Hepatocyte (in vitro differentiated cells): Measurements from ENCODE around the gene IL17F. TPM values are rescaled to one million over a fixed set of nuclear protein-coding genes. Genes with fewer than 3 reads are reported as not detected.

Experiments used
- DNase-seq: peaks from one replicate; pipeline ENCODE4 v3.0.0-alpha.2; 2016; ENCODE audit warnings: low spot score
- H2AFZ ChIP-seq: fragments of 200-600 bp; sonication (generic); 2 replicates; pipeline ENCODE4 v1.6.0; 2016; ENCODE audit warnings: antibody characterized with exemption, mild to moderate bottlenecking
- H3K27ac ChIP-seq: fragments of 200-600 bp; sonication (generic); 2 replicates; pipeline ENCODE4 v1.5.1; 2016; ENCODE audit warnings: mild to moderate bottlenecking
- H3K27me3 ChIP-seq: fragments of 200-600 bp; sonication (generic); 2 replicates; pipeline ENCODE4 v1.6.1; 2016
- H3K36me3 ChIP-seq: fragments of 200-600 bp; sonication (generic); replicated peaks from 2 replicates; pipeline ENCODE4 v1.5.1; 2016; ENCODE audit warnings: low read depth; ENCODE audit not compliant: insufficient read depth
- H3K4me1 ChIP-seq: fragments of 200-600 bp; sonication (generic); 2 replicates; pipeline ENCODE4 v1.5.1; 2016; ENCODE audit warnings: mild to moderate bottlenecking, moderate library complexity; ENCODE audit not compliant: insufficient read depth
- H3K4me2 ChIP-seq: fragments of 200-600 bp; sonication (generic); 2 replicates; pipeline ENCODE4 v1.6.0; 2016
- H3K4me3 ChIP-seq: fragments of 200-600 bp; sonication (generic); 2 replicates; pipeline ENCODE4 v1.5.1; 2016; ENCODE audit warnings: mild to moderate bottlenecking
- H3K79me2 ChIP-seq: fragments of 200-600 bp; sonication (generic); 2 replicates; pipeline ENCODE4 v1.6.0; 2017; ENCODE audit warnings: mild to moderate bottlenecking
- H3K9me2 ChIP-seq: fragments of 200-600 bp; sonication (generic); replicated peaks from 2 replicates; pipeline ENCODE4 v1.6.0; 2017; ENCODE audit warnings: mild to moderate bottlenecking; ENCODE audit not compliant: insufficient read depth
- H3K9me3 ChIP-seq: fragments of 200-600 bp; sonication (generic); 2 replicates; pipeline ENCODE4 v1.5.1; 2016; ENCODE audit warnings: low read depth, mild to moderate bottlenecking
- H4K20me1 ChIP-seq: fragments of 200-600 bp; sonication (generic); 2 replicates; pipeline ENCODE4 v1.6.0; 2016; ENCODE audit warnings: mild to moderate bottlenecking; ENCODE audit not compliant: insufficient read depth, poor library complexity, severe bottlenecking
- EZH2 ChIP-seq: fragments of 200-600 bp; sonication (generic); IDR thresholded peaks from 2 replicates; pipeline ENCODE4 v1.6.1; 2016; ENCODE audit warnings: antibody characterized with exemption, mild to moderate bottlenecking, borderline replicate concordance
- EZH2phosphoT487 ChIP-seq: fragments of 200-600 bp; sonication (generic); IDR thresholded peaks from one replicate; pipeline ENCODE4 v1.6.1; 2018; ENCODE audit warnings: antibody characterized with exemption, mild to moderate bottlenecking, low read depth, moderate library complexity; ENCODE audit not compliant: unreplicated experiment, severe bottlenecking
- WGBS: methylation state at CpG from one replicate; pipeline ENCODE4 v1.1.6; 2016; ENCODE audit warnings: low lambda C conversion rate; ENCODE audit errors: missing lambda C conversion rate; 5-methylcytosine and 5-hydroxymethylcytosine counted together
- polyA plus RNA-seq: library from polyadenylated mRNA; unstranded; fragments of >200 nt; fragmentation: Nextera tagmentation; extraction: Ambion mirVana; gene quantifications from 2 replicates; pipeline ENCODE4 v1.2.1, GENCODE V29; 2016
- total RNA-seq: library from RNA; depleted of rRNA; stranded (reverse); fragments of >200 nt; gene quantifications from 2 replicates; pipeline ENCODE4 v1.2.3, GENCODE V29; 2014
- TF ChIP-seq, protein P1 (sequence below): fragments of 200-600 bp; sonication (generic); IDR thresholded peaks from 2 replicates; pipeline ENCODE4 v1.5.1; 2016; ENCODE audit warnings: antibody characterized with exemption, mild to moderate bottlenecking; ENCODE audit not compliant: poor library complexity

IL17F gene
- total and polyA plus RNA-seq, 2 experiments from 2014 or later, result not detected

DNA sequence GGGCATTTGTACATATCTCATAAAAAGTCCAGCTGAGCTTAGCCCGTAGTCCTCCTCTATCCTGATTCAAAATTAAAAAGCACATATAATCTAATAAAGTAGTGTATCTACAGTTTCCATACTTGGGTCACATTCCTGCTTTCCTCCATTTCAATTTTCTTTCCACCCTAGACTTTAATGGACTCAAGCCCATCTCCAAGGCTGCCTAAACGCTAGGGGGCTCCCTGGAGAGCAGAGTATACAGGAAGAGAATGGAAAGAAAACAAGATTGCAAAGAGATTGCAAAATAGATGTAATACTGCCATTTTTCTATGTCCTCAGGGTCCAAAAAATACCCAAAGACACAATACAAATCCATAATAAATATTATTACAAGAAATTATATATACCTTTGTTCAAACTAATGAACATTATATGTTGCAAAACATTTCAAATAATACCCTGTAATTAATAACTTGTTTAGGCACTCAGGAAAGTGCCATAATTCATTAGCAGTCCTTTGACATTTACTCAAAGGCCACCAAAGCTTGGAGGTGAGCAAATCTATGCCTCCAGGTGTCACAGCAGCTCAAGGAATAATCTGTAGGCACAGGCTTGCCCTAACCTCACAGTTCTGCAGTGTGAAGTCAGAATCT is 42.6 kb upstream of the IL17F start:
- Histone ChIP-seq H3K27ac (no peak overlapping the region), H3K9me2 (no peaks in the 10 kb centered on the region), H3K27me3 (no peaks in the 10 kb centered on the region), H3K4me3 (no peak overlapping the region), H3K4me1 (no peaks in the 10 kb centered on the region), H4K20me1 (no peaks in the 10 kb centered on the region), H3K36me3 (no peaks in the 10 kb centered on the region), H3K4me2 (no peak overlapping the region), H3K79me2 (peaks cover 22% of the 10 kb centered on the region), H2AFZ (peak overlapping the region; percentile 60), H3K9me3 (no peaks in the 10 kb centered on the region)
- TF ChIP-seq EZH2 (no peak), EZH2phosphoT487 (no peak)
- TF ChIP-seq, protein P1, sequence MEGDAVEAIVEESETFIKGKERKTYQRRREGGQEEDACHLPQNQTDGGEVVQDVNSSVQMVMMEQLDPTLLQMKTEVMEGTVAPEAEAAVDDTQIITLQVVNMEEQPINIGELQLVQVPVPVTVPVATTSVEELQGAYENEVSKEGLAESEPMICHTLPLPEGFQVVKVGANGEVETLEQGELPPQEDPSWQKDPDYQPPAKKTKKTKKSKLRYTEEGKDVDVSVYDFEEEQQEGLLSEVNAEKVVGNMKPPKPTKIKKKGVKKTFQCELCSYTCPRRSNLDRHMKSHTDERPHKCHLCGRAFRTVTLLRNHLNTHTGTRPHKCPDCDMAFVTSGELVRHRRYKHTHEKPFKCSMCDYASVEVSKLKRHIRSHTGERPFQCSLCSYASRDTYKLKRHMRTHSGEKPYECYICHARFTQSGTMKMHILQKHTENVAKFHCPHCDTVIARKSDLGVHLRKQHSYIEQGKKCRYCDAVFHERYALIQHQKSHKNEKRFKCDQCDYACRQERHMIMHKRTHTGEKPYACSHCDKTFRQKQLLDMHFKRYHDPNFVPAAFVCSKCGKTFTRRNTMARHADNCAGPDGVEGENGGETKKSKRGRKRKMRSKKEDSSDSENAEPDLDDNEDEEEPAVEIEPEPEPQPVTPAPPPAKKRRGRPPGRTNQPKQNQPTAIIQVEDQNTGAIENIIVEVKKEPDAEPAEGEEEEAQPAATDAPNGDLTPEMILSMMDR, result peak; percentile 59
- DNase-seq, result peak; percentile 76
- 11% methylated on average over 2 of the region's 2 CpGs for WGBS

DNA sequence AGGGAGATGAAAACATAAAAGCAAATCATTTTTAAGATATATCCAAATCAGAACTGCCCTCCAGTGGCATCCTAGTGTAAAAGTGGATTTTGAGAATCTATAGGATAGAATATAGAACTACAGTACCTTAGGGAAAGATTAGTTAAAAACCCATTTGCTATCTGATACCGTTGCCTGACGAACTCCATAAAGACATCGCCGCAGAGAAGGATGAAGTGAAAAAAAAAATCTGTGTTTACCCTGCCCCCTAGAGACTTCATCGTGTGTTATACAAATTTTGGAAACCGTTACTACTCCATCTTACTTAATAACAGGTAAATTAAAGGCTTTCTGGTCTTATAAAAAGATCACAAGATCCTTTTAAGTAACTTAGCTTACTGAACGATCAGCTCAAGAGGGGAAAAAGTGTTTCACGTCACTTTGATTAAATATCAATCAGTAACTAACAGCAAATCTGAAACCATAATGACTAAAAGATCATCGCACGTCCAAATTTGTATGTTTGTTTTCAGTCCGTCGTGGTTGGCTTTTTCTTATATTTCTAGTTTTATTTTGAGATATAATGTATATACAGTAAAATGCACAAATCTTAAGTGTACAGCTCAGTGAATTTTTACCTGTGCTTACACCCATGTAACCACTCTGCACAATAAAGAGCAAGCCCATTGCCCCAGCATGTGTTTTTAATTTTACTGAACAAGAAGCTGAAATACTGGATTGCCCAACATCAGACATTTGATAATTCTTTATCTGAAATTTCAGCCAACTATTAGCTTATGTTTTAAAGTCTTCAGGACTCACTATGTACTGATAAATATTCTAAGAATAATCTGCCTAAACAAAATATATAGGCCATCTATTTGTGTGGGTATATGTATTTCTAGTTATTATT is 41.1 kb upstream of the IL17F start:
- Histone ChIP-seq H3K27me3 (no peaks in the 10 kb centered on the region), H3K79me2 (peaks cover 33% of the 10 kb centered on the region), H3K27ac (peak overlapping the region; percentile 17), H3K4me3 (peak overlapping the region; percentile 11), H2AFZ (peak overlapping the region; percentile 60), H3K4me2 (peak overlapping the region; percentile 72), H3K36me3 (no peaks in the 10 kb centered on the region), H3K9me3 (no peaks in the 10 kb centered on the region), H4K20me1 (no peaks in the 10 kb centered on the region), H3K4me1 (no peaks in the 10 kb centered on the region), H3K9me2 (no peaks in the 10 kb centered on the region)
- no peak for TF ChIP-seq EZH2
- TF ChIP-seq, protein P1, result peak; percentile 41
- WGBS, result 21% methylated on average over 12 of the region's 12 CpGs
- no peak for DNase-seq

DNA sequence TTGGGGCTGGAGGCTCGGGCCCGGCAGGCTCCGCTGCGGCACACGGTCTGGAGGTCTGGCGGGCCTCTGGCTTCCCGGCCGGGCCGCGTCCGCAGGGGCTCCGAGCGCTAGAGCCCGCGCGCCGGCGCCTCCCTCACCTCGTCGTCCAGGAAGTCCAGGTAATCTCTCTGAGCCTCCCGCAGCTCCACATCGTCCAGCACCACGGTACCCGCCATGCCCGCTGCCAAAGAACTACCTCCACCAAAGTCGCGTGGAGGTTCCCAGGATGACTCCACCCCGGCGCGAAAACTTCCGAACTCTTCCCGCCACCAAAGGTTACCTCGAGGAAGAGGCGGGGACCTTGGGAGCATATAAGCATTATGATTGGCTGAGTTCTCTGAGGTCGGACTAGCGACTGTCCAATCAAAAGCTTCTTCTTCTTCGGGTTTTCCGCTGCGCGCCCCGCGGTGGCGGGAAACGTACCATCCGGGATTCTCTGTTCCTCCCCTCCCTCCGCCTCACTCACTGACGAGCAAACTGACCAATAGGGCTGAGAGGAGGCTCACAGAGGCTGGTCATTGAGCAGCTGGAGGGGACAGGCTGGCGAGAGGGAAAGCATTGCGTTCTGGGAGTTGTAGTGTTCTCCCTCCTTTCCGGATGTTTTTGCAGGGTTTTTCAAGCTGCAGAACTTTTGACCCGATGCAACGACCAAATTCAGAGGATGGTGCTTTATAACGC is 40.3 kb upstream of the IL17F start, which contains the start of gene MCM3:
Gene MCM3 (minus strand): TSS at position 283 of the 717 bp plus-strand sequence. CDS start 68 bp downstream, at position 215.
- peaks cover 39% of the 10 kb centered on the region for H3K79me2 ChIP-seq
- WGBS, result 1% methylated on average over 53 of the region's 53 CpGs
- peak within 1 kb of the TSS; percentile 74 for H3K4me3 ChIP-seq
- no peaks in the 10 kb centered on the region for H3K4me1 ChIP-seq
- no peaks in the 10 kb centered on the region for H3K9me2 ChIP-seq
- TF ChIP-seq, protein P1, result no peak
- TF ChIP-seq EZH2 (no peak), EZH2phosphoT487 (no peak)
- H2AFZ ChIP-seq, result peak within 1 kb of the TSS; percentile 91
- peak within 1 kb of the TSS; percentile 93 for H3K4me2 ChIP-seq
- peak within 1 kb of the TSS; percentile 70 for H3K27ac ChIP-seq
- no peaks in the 10 kb centered on the region for H3K27me3 ChIP-seq
- DNase-seq, result peak; percentile 98
- no peaks in the 10 kb centered on the region for H4K20me1 ChIP-seq
- no peaks in the 10 kb centered on the region for H3K9me3 ChIP-seq
- H3K36me3 ChIP-seq, result no peaks in the 10 kb centered on the region
